ENCODE data around the gene SPECC1L. TPM values are rescaled to one million over a fixed set of nuclear protein-coding genes. Genes with fewer than 3 reads are reported as not detected.
A peak's percentile ranks its signal among the peaks of the same experiment; 100 is the strongest.

SPECC1L gene
- total RNA-seq, 1 experiment from 2014 or later = 40.8 TPM

GRCh38 chr22:24326266-24326665, 55.6 kb downstream of the SPECC1L start:
- no peak overlapping the region for H3K9ac ChIP-seq (ENCODE audit: low read length)
- no peak for ATAC-seq
- TF ChIP-seq EZH2 (IDR thresholded peaks at IDR 0.05) = no peak
- TF ChIP-seq SRF (IDR thresholded peaks at IDR 0.05; ENCODE audit: low read depth) = no peak
- no peak for TF ChIP-seq SIN3A (IDR thresholded peaks at IDR 0.05; ENCODE audit: low read depth)
- TF ChIP-seq POLR2AphosphoS5 (IDR thresholded peaks at IDR 0.05; ENCODE audit: low read depth, low read length) = no peak
- TF ChIP-seq RAD21 (IDR thresholded peaks at IDR 0.05; ENCODE audit: low read depth) = no peak
- no peak for TF ChIP-seq TCF7L2 (IDR thresholded peaks at IDR 0.05; ENCODE audit: borderline replicate concordance, extremely low read depth, insufficient read depth, insufficient read length)
- TF ChIP-seq ZBTB33 (IDR thresholded peaks at IDR 0.05; ENCODE audit: extremely low read depth, insufficient replicate concordance, low read length) = no peak
- no peak for TF ChIP-seq CEBPB (IDR thresholded peaks at IDR 0.05; ENCODE audit: low read depth)
- H3K4me3 ChIP-seq (replicated peaks in 1 of 2; ENCODE audit: low read depth in 1 of 2, low read length in 2 of 2) = no peak overlapping the region
- ChIA-PET CTCF (interaction anchor here (1.0 to 1.6 kb wide), 2 partner anchors 176 to 196 kb away, joined by 3 to 5 read pairs; no protein-coding TSS in a partner anchor), RAD21 (ENCODE audit: low non-redundant PET in 1 of 2, low total read pairs in 2 of 2, uncharacterized antibody in 2 of 2, unreplicated experiment in 2 of 2) (no interaction called here), POLR2A (no interaction called here)
- H3K27ac ChIP-seq (ENCODE audit: low read depth, low read length) = no peak overlapping the region
- intact Hi-C loops (cut with micrococcal nuclease) = no loop called here
- no TSS peak for BruUV-seq (replicated peaks)
- no peak overlapping the region for H2AFZ ChIP-seq (ENCODE audit: low read depth, low read length, poor library complexity, severe bottlenecking)
- no peaks in the 10 kb centered on the region for H3K4me1 ChIP-seq (ENCODE audit: control insufficient read depth in 1 of 2, insufficient read depth in 2 of 2, low read length in 2 of 2)
- no peaks in the 10 kb centered on the region for H3K9me2 ChIP-seq (ENCODE audit: insufficient read depth)
- H4K20me1 ChIP-seq (ENCODE audit: insufficient read depth) = 0 out of 2 replicates have a peak, but pooled peaks cover 6% of the 10 kb centered on the region
- peaks cover 41 to 43% of the 10 kb centered on the region in 2 experiments; a peak in 3 of 4 replicates for H3K36me3 ChIP-seq (ENCODE audit: control insufficient read depth in 1 of 2, insufficient read depth in 2 of 2, low read length in 2 of 2)
- DNase-seq (ENCODE audit: low read depth, low spot score) = no peak
- peaks cover 28% of the 10 kb centered on the region for H3K79me2 ChIP-seq (ENCODE audit: insufficient read depth, low read length)
- no peaks in the 10 kb centered on the region for H3K9me3 ChIP-seq (ENCODE audit: control insufficient read depth in 1 of 2, insufficient read depth in 1 of 2, low read depth in 1 of 2, low read length in 2 of 2)
- H3K4me2 ChIP-seq (ENCODE audit: low read length) = no peak overlapping the region
- no peaks in the 10 kb centered on the region for H3K27me3 ChIP-seq (ENCODE audit: insufficient read depth, low read length)

DNA sequence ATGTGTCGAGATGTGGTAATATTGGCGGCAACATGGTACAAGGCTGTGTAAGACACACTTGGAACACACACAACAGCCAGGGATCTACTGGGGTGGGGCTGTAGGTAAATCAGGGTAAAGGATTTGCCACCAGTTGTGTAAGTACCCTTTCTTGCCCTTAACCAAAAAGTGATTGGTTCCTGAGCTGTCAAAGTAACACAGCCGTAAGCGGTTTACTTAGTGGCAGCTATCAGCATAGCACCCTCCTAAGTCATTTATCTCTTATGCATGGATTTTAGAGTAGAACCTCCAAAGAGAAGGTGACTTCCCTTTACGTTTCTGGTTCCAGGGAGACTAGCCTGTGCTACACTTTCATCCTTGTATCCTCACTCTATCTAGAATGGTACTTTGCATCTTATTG, 57.2 kb downstream of the SPECC1L start:
- 0 out of 2 replicates have a peak, but pooled peaks have one; percentile 44 for ATAC-seq
- Histone ChIP-seq H4K20me1 (ENCODE audit: insufficient read depth) (0 out of 2 replicates have a peak, but pooled peaks cover 8% of the 10 kb centered on the region), H3K27ac (ENCODE audit: low read depth, low read length) (no peak overlapping the region), H3K9me3 (ENCODE audit: control insufficient read depth in 1 of 2, insufficient read depth in 1 of 2, low read depth in 1 of 2, low read length in 2 of 2) (no peaks in the 10 kb centered on the region), H3K79me2 (ENCODE audit: insufficient read depth, low read length) (peaks cover 34% of the 10 kb centered on the region), H3K9ac (ENCODE audit: low read length) (no peak overlapping the region), H3K4me2 (ENCODE audit: low read length) (no peak overlapping the region), H3K9me2 (ENCODE audit: insufficient read depth) (no peaks in the 10 kb centered on the region), H3K4me3 (replicated peaks in 1 of 2; ENCODE audit: low read depth in 1 of 2, low read length in 2 of 2) (no peak overlapping the region), H3K4me1 (ENCODE audit: control insufficient read depth in 1 of 2, insufficient read depth in 2 of 2, low read length in 2 of 2) (peaks cover 0 to 10% of the 10 kb centered on the region in 2 experiments; a peak in 3 of 4 replicates), H2AFZ (ENCODE audit: low read depth, low read length, poor library complexity, severe bottlenecking) (no peak overlapping the region), H3K36me3 (ENCODE audit: control insufficient read depth in 1 of 2, insufficient read depth in 2 of 2, low read length in 2 of 2) (peaks cover 35 to 40% of the 10 kb centered on the region in 2 experiments), H3K27me3 (ENCODE audit: insufficient read depth, low read length) (no peaks in the 10 kb centered on the region)
- no TSS peak for BruUV-seq (replicated peaks)
- ChIA-PET POLR2A (no interaction called here), CTCF (no interaction called here), RAD21 (ENCODE audit: low non-redundant PET in 1 of 2, low total read pairs in 2 of 2, uncharacterized antibody in 2 of 2, unreplicated experiment in 2 of 2) (no interaction called here)
- intact Hi-C loops (cut with micrococcal nuclease) = no loop called here
- DNase-seq (ENCODE audit: low read depth, low spot score) = no peak
- TF ChIP-seq SIN3A (IDR thresholded peaks at IDR 0.05; ENCODE audit: low read depth) (no peak), ZNF274 (IDR thresholded peaks at IDR 0.05; ENCODE audit: low read depth, low read length) (no peak), ZFX (IDR thresholded peaks at IDR 0.05) (no peak), RAD21 (IDR thresholded peaks at IDR 0.05; ENCODE audit: low read depth) (no peak), JUND (IDR thresholded peaks at IDR 0.05) (no peak), TCF7L2 (IDR thresholded peaks at IDR 0.05; ENCODE audit: borderline replicate concordance, extremely low read depth, insufficient read depth, insufficient read length) (no peak), EZH2phosphoT487 (IDR thresholded peaks at IDR 0.05; ENCODE audit: borderline replicate concordance) (no peak), SRF (IDR thresholded peaks at IDR 0.05; ENCODE audit: low read depth) (no peak), MAX (IDR thresholded peaks at IDR 0.05) (no peak), ZBTB33 (IDR thresholded peaks at IDR 0.05; ENCODE audit: extremely low read depth, insufficient replicate concordance, low read length) (no peak), CEBPB (IDR thresholded peaks at IDR 0.05; ENCODE audit: low read depth) (no peak), EZH2 (IDR thresholded peaks at IDR 0.05) (no peak), FOSL1 (IDR thresholded peaks at IDR 0.05; ENCODE audit: low read depth) (no peak), EGR1 (IDR thresholded peaks at IDR 0.05; ENCODE audit: low read depth) (no peak)
